GM12878 (cell line): ENCODE measurements around the gene FOXB2. TPM values are rescaled to one million over a fixed set of nuclear protein-coding genes. Genes with fewer than 3 reads are reported as not detected.

ENCODE experiments used
- ATAC-seq: fragments of 200-7000 bp; cut with Tn5 transposase; 3 replicates; pipeline ENCODE4 v1.9.1; 2020; ENCODE audit warnings: mild to moderate bottlenecking, moderate library complexity
- BruUV-seq: library from RNA; stranded (reverse); fragments of 400-500 nt; replicated peaks from 2 replicates; lab custom pipeline; 2021; lab: Mats Ljungman, UMichigan
- CTCF ChIA-PET: fragments of 300-600 bp; sonication (Branson Sonifier 250); formaldehyde crosslinking; extraction: SDS; loops from one replicate; lab custom pipeline; 2021; ENCODE audit warnings: inconsistent platforms; lab: Yijun Ruan, JAX
- POLR2A ChIA-PET: fragments of 350-600 bp; formaldehyde crosslinking; extraction: SDS; loops from one replicate; lab custom pipeline; 2021; ENCODE audit warnings: inconsistent platforms; lab: Charles Lee
- RAD21 ChIA-PET: fragments of 300-600 bp; sonication (Branson Sonifier 250); formaldehyde crosslinking; loops from one replicate; lab custom pipeline; 2023; ENCODE audit warnings: antibody characterized with exemption; ENCODE audit not compliant: unreplicated experiment; lab: Charles Lee
- SMC1A ChIA-PET: fragments of 300-600 bp; sonication (Branson Sonifier 250); formaldehyde crosslinking; loops from one replicate; lab custom pipeline; 2023; ENCODE audit not compliant: unreplicated experiment, uncharacterized antibody; lab: Charles Lee
- DNase-seq: peaks from one replicate; pipeline ENCODE4 v3.0.0-alpha.2; 2011; ENCODE audit warnings: low read depth, low spot score
- FAIRE-seq: peaks from 3 replicates; lab custom pipeline; 2011; peaks lifted over from hg19 to GRCh38; lab: Jason Lieb, UNC
- H2AFZ ChIP-seq: 2 replicates; pipeline ENCODE4 v1.6.0; 2011; ENCODE audit warnings: low read depth, low read length, control low read depth; ENCODE audit not compliant: control insufficient read depth
- H3K27ac ChIP-seq: 2 replicates; pipeline ENCODE4 v1.5.1; 2011; ENCODE audit warnings: control low read depth; ENCODE audit not compliant: control insufficient read depth, insufficient read depth
- H3K27me3 ChIP-seq, 2 experiments: replicated peaks in 1 of 2; 2 replicates each; pipeline versions ENCODE4 v1.6.0 to v1.6.1; 2011; ENCODE audit warnings: low read length in 1 of 2; ENCODE audit not compliant: control insufficient read depth in 2 of 2, insufficient read depth in 2 of 2
- H3K36me3 ChIP-seq, 2 experiments: 2 replicates each; pipeline ENCODE4 v1.5.1; 2011; ENCODE audit warnings: low read length in 1 of 2; ENCODE audit not compliant: control insufficient read depth in 2 of 2, insufficient read depth in 2 of 2
- H3K4me1 ChIP-seq: 2 replicates; pipeline ENCODE4 v1.6.1; 2011; ENCODE audit warnings: mild to moderate bottlenecking, low read length, moderate library complexity, mixed read lengths; ENCODE audit not compliant: control insufficient read depth, insufficient read depth
- H3K4me2 ChIP-seq: 2 replicates; pipeline ENCODE4 v1.6.0; 2011; ENCODE audit warnings: control low read depth; ENCODE audit not compliant: control insufficient read depth, insufficient read depth
- H3K4me3 ChIP-seq: fragments of 200-600 bp; sonication (generic); 2 replicates; pipeline ENCODE4 v1.5.1; 2016
- H3K79me2 ChIP-seq: 2 replicates; pipeline ENCODE4 v1.6.0; 2011; ENCODE audit warnings: low read length; ENCODE audit not compliant: control insufficient read depth, insufficient read depth
- H3K9ac ChIP-seq: 2 replicates; pipeline ENCODE4 v1.8.0; 2011; ENCODE audit warnings: low read length, control low read depth, mixed read lengths; ENCODE audit not compliant: control insufficient read depth, insufficient read depth
- H3K9me3 ChIP-seq: replicated peaks from 3 replicates; pipeline ENCODE4 v1.5.1; 2011; ENCODE audit warnings: mild to moderate bottlenecking, low read length; ENCODE audit not compliant: control insufficient read depth, insufficient read depth
- H4K20me1 ChIP-seq: 2 replicates; pipeline ENCODE4 v1.6.0; 2011; ENCODE audit not compliant: control insufficient read depth, insufficient read depth
- CBX3 ChIP-seq: fragments of 200-600 bp; sonication (generic); IDR thresholded peaks from 2 replicates; pipeline ENCODE4 v1.6.1; 2016; ENCODE audit warnings: low read depth, borderline replicate concordance
- CHD1 ChIP-seq: IDR thresholded peaks from 2 replicates; pipeline ENCODE4 v1.6.1; 2012; ENCODE audit warnings: low read depth, low read length, improper control_type of control experiment
- CREM ChIP-seq: IDR thresholded peaks from 2 replicates; pipeline ENCODE4 v1.6.1; 2014; ENCODE audit warnings: antibody characterized with exemption, low read depth
- E4F1 ChIP-seq: fragments of 450-650 bp; IDR thresholded peaks from 2 replicates; pipeline ENCODE4 v1.6.1; 2018; ENCODE audit warnings: borderline replicate concordance, mild to moderate bottlenecking; ENCODE audit not compliant: partially characterized antibody
- FOXM1 ChIP-seq: IDR thresholded peaks from 2 replicates; pipeline ENCODE4 v1.6.1; 2012; ENCODE audit warnings: low read depth, mild to moderate bottlenecking, inconsistent platforms, low read length, moderate library complexity
- HDAC6 ChIP-seq: fragments of 200-600 bp; sonication (generic); IDR thresholded peaks from one replicate; pipeline ENCODE4 v1.8.0; 2017; ENCODE audit warnings: antibody characterized with exemption; ENCODE audit not compliant: unreplicated experiment
- HDGF ChIP-seq: fragments of 450-650 bp; IDR thresholded peaks from 2 replicates; pipeline ENCODE4 v1.6.1; 2016; ENCODE audit warnings: antibody characterized with exemption
- KAT2A ChIP-seq: conservative IDR thresholded peaks from 2 replicates; pipeline ENCODE4 v1.6.1; 2011; ENCODE audit warnings: low read depth, low read length; ENCODE audit not compliant: control insufficient read depth
- MEF2B ChIP-seq: fragments of 450-650 bp; IDR thresholded peaks from 2 replicates; pipeline ENCODE4 v1.6.1; 2018; ENCODE audit warnings: mild to moderate bottlenecking, moderate library complexity; ENCODE audit not compliant: partially characterized antibody, poor library complexity, severe bottlenecking
- RB1 ChIP-seq: fragments of 450-650 bp; formaldehyde crosslinking; IDR thresholded peaks from 2 replicates; pipeline ENCODE4 v1.6.1; 2017; ENCODE audit warnings: mild to moderate bottlenecking, borderline replicate concordance
- SKIL ChIP-seq: fragments of 450-650 bp; IDR thresholded peaks from 2 replicates; pipeline ENCODE4 v1.6.1; 2017; ENCODE audit warnings: mild to moderate bottlenecking, low read depth, inconsistent platforms; ENCODE audit not compliant: poor library complexity, severe bottlenecking
- SMAD1 ChIP-seq: fragments of 450-650 bp; IDR thresholded peaks from 2 replicates; pipeline ENCODE4 v1.6.1; 2018; ENCODE audit warnings: mild to moderate bottlenecking, low read depth; ENCODE audit not compliant: partially characterized antibody
- SMAD5 ChIP-seq: IDR thresholded peaks from 2 replicates; pipeline ENCODE4 v1.6.1; 2016; ENCODE audit warnings: antibody characterized with exemption, low read depth
- SMC3 ChIP-seq: IDR thresholded peaks from 2 replicates; pipeline ENCODE4 v1.6.1; 2011; ENCODE audit warnings: low read length, improper control_type of control experiment, borderline replicate concordance
- ZNF592 ChIP-seq: fragments of 450-650 bp; IDR thresholded peaks from 2 replicates; pipeline ENCODE4 v1.6.1; 2017; ENCODE audit warnings: mild to moderate bottlenecking, moderate library complexity
- ZNF622 ChIP-seq: fragments of 450-650 bp; IDR thresholded peaks from 2 replicates; pipeline ENCODE4 v1.6.1; 2017; ENCODE audit warnings: mild to moderate bottlenecking, inconsistent platforms
- ZZZ3 ChIP-seq: IDR thresholded peaks from 2 replicates; pipeline ENCODE4 v1.6.1; 2011; ENCODE audit warnings: low read depth; ENCODE audit not compliant: control insufficient read depth, insufficient read length
- WGBS: methylation state at CpG from one replicate; pipeline ENCODE4 v1.1.6; 2016; ENCODE audit warnings: low lambda C conversion rate; ENCODE audit not compliant: insufficient replicate concordance, insufficient coverage; ENCODE audit errors: missing lambda C conversion rate; 5-methylcytosine and 5-hydroxymethylcytosine counted together
- in situ Hi-C: fragments of 300-500 bp; cut with MboI; formaldehyde crosslinking; loops from 9 replicates; pipeline ENCODE4 v1.14.3; 2018; ENCODE audit warnings: mixed read lengths
- intact Hi-C: fragments of 100-400 bp; cut with micrococcal nuclease; formaldehyde crosslinking; loops from one replicate; pipeline ENCODE4 v1.14.2; 2022; ENCODE audit not compliant: unreplicated experiment
- polyA plus RNA-seq, 11 experiments: library from polyadenylated mRNA; depleted of rRNA in 4 of 11; unstranded in 6 of 11; stranded (reverse) in 5 of 11; fragments of >200 nt; fragmentation: Nextera tagmentation in 4 of 11; fragmentation: Illumina TruSeq in 1 of 11; extraction: Ambion mirVana in 4 of 11; extraction: Trizol in 1 of 11; gene quantifications; 1 replicate in 1 of 11; 2 replicates in 10 of 11; pipeline versions ENCODE4 v1.2.1 to v1.2.3, GENCODE V29; 2011 to 2016; ENCODE audit warnings: inconsistent platforms in 2 of 11, missing spikeins in 2 of 11, low read depth in 1 of 11
- total RNA-seq, 4 experiments: library from RNA; depleted of rRNA in 3 of 4; stranded (reverse); fragments of >200 nt in 3 of 4; fragmentation: Illumina TruSeq in 1 of 4; extraction: Trizol in 1 of 4; gene quantifications; 2 replicates each; pipeline versions ENCODE4 v1.2.1 to v1.2.3, GENCODE V29; 2013 to 2021

FOXB2 gene
- total and polyA plus RNA-seq, 10 of the 15 experiments (the other 5 are each of a cell fraction or from before 2014, with no cell fraction given) = not detected

- ChIA-PET CTCF (interaction anchor here (1.0 to 1.6 kb wide), 3 partner anchors 7 to 180 kb away, joined by 3 to 9 read pairs (median 4); no protein-coding TSS in a partner anchor), RAD21 (no interaction called here), POLR2A (no interaction called here), SMC1A (interaction anchor here (1.1 to 1.5 kb wide), 2 partner anchors 178 to 179 kb away, joined by 3 to 4 read pairs; no protein-coding TSS in a partner anchor)
- ATAC-seq (no peak), FAIRE-seq (no peak), DNase-seq (no peak)
- Histone ChIP-seq H3K36me3 (no peaks in the 10 kb centered on the region), H3K4me1 (no peaks in the 10 kb centered on the region), H3K4me3 (no peak overlapping the region), H3K4me2 (no peak overlapping the region), H3K9ac (no peak overlapping the region), H4K20me1 (no peaks in the 10 kb centered on the region), H3K27me3 (no peaks in the 10 kb centered on the region; a peak in 1 of 4 replicates), H3K27ac (no peak overlapping the region), H3K9me3 (no peaks in the 10 kb centered on the region), H3K79me2 (no peaks in the 10 kb centered on the region), H2AFZ (no peak overlapping the region)
- 5% methylated on average over 3 of the region's 3 CpGs for WGBS
- TF ChIP-seq CREM (no peak), HDGF (no peak), ZNF622 (no peak), ZZZ3 (no peak), RB1 (no peak), CHD1 (no peak), E4F1 (no peak), FOXM1 (no peak), MEF2B (no peak), SMAD1 (no peak), SKIL (no peak), SMAD5 (no peak), KAT2A (no peak), HDAC6 (no peak), ZNF592 (no peak), SMC3 (no peak), CBX3 (no peak)
- no TSS peak for BruUV-seq
- intact Hi-C loops = loop anchor here (5.0 kb wide), 2 partner anchors 102 to 232 kb away; no protein-coding TSS in a partner anchor
- in situ Hi-C loops = loop anchor here (10.0 kb wide), 1 partner anchor 185 kb away; no protein-coding TSS in a partner anchor
These were observed 30.0 kb upstream of the FOXB2 start for GRCh38 chr9:76989501-76989900.
